ENCODE results near the gene MADCAM1.
A peak's percentile ranks its signal among the peaks of the same experiment; 100 is the strongest.

The MADCAM1 gene

DNA sequence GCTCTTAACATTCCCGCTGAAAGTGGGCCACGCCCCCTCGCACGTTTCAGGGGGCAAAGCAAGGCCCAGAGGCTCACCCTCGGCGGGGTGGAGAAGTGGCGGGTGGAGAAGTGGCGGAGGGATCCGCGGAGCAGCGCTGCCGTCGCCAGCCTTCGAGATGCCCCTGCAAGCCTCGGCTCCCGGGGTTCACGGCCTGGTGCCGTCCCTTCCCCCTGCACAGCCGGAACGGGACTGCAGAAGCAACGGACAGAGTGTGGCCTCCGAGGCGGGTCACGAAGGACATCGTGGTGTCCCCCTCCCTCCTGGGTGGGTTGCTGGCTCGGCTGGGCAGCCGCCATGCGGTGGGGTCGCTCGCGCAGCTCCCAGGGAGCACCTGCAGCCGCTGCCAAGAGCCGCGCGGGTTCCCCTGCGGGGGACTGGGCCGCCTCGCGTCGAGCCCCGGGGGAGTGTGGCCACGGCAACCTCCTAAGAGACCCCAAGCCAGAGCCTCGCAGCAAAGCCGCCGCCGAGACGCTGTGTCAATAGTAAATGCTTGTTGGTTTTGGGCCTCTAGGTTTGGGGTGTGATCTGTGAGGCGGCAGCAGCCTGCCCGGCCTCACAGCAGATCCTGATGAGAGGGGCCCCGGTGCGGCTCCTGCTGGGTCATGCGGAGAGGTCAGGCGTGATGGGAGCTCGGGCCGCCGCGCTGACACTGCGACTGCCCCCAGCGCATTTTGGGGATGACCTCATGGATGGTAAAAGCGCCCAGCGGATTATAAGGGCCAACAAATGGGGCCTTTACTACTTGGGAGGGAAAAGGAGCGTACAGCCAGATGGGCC lies 16.5 kb downstream of the MADCAM1 start:
- H3K27ac ChIP-seq (ENCODE audit: insufficient read depth in 1 of 2, low read depth in 1 of 2, low read length in 2 of 2, poor library complexity in 1 of 2, severe bottlenecking in 2 of 2): no peak overlapping the region

DNA sequence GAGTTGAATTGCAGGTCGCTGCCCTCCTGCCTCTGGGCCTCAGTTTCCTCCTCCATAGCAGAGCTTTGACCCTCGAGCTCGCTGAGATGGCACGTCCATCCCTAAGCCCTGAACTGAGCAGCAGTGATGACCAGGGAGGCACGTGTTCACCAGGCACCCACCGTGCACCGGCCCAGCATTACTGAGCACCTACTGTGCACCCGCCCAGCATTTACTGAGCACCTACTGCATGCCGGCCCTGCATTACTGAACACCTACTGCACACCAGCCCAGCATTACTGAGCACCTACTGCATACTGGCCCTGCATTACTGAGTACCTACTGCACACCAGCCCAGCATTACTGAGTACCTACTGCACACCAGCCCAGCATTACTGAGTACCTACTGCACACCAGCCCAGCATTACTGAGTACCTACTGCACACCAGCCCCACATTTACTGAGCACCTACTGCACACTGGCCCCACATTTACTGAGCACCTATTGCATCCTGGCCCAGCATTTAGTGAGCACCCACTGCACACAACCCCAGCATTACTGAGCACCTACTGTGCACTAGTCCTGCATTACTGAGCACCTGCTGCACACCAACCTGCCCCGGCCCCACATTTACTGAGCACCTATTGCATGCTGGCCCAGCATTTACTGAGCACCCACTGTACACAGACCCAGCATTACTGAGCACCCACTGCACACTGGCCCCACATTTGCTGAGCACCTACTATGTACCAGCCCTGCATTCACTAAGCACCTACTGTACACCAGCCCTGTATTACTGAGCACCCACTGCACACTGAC lies 17.3 kb downstream of the MADCAM1 start:
- H3K4me3 ChIP-seq (ENCODE audit: control insufficient read depth in 1 of 7, extremely low read depth in 1 of 7, insufficient read depth in 4 of 7, low read depth in 2 of 7, low read length in 6 of 7): no peak overlapping the region
- peaks cover 0 to 15% (median 11%) of the 10 kb centered on the region in 4 experiments for H3K36me3 ChIP-seq (ENCODE audit: control insufficient read depth in 4 of 4, insufficient read depth in 4 of 4, low read length in 3 of 4)
- WGBS (ENCODE audit: insufficient coverage): 98% methylated on average over 10 of the region's 10 CpGs
- CTCF ChIA-PET: no interaction called here
- peaks cover 0 to 20% (median 18%) of the 10 kb centered on the region in 4 experiments for H3K4me1 ChIP-seq (ENCODE audit: control extremely low read depth in 1 of 4, control insufficient read depth in 4 of 4, insufficient read depth in 4 of 4, low read length in 3 of 4)
- POLR2A ChIA-PET: no interaction called here
- H3K9me3 ChIP-seq (ENCODE audit: control extremely low read depth in 1 of 5, control insufficient read depth in 4 of 5, insufficient read depth in 2 of 5, low read depth in 1 of 5, low read length in 4 of 5): no peaks in the 10 kb centered on the region
- DNase-seq: no peak
- H3K27ac ChIP-seq (ENCODE audit: insufficient read depth in 1 of 2, low read depth in 1 of 2, low read length in 2 of 2, poor library complexity in 1 of 2, severe bottlenecking in 2 of 2): no peak overlapping the region
- no peaks in the 10 kb centered on the region for H3K27me3 ChIP-seq (replicated peaks in 2 of 5; ENCODE audit: control insufficient read depth in 4 of 5, insufficient read depth in 5 of 5, low read length in 4 of 5)

More for the DNA sequence above, 16.5 kb downstream of the MADCAM1 start:
- peak overlapping the region in 1 of 7 experiments; percentile 11 for H3K4me3 ChIP-seq (ENCODE audit: control insufficient read depth in 1 of 7, extremely low read depth in 1 of 7, insufficient read depth in 4 of 7, low read depth in 2 of 7, low read length in 6 of 7)
- H3K9me3 ChIP-seq (ENCODE audit: control extremely low read depth in 1 of 5, control insufficient read depth in 4 of 5, insufficient read depth in 2 of 5, low read depth in 1 of 5, low read length in 4 of 5): no peaks in the 10 kb centered on the region
- peaks cover 0 to 28% (median 26%) of the 10 kb centered on the region in 4 experiments for H3K4me1 ChIP-seq (ENCODE audit: control extremely low read depth in 1 of 4, control insufficient read depth in 4 of 4, insufficient read depth in 4 of 4, low read length in 3 of 4)
- DNase-seq: peak in 2 of 3 donors; percentile 33 to 51
- WGBS (ENCODE audit: insufficient coverage): 82% methylated on average over 43 of the region's 62 CpGs
- H3K36me3 ChIP-seq (ENCODE audit: control insufficient read depth in 4 of 4, insufficient read depth in 4 of 4, low read length in 3 of 4): peaks cover 0 to 15% (median 11%) of the 10 kb centered on the region in 4 experiments
- ChIA-PET POLR2A (no interaction called here), CTCF (interaction anchor here (4.3 kb wide), 1 partner anchor 18 kb away, joined by 56 read pairs; the partner anchor contains the start of gene CDC34)
- no peaks in the 10 kb centered on the region for H3K27me3 ChIP-seq (replicated peaks in 2 of 5; ENCODE audit: control insufficient read depth in 4 of 5, insufficient read depth in 5 of 5, low read length in 4 of 5)

DNA sequence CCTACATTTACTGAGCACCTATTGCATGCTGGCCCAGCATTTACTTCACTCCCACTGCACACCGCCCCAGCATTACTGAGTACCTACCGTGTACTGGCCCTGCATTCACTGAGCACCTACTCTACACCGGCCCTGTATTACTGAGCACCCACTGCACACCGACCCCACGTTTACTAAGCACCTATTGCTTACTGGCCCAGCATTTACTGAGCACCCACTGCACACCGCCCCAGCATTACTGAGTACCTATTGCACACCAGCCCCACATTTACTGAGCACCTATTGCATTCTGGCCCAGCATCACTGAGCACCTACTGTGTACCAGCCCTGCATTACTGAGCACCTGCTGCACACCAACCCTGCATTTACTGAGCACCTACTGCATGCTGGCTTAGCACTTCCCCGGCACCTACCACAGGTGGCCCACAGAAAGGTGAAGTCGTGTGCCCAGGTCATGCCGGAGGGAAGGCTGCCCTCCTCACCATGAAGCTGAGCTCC lies 17.9 kb downstream of the MADCAM1 start:
- ChIA-PET CTCF (no interaction called here), POLR2A (no interaction called here)
- DNase-seq: no peak
- H3K36me3 ChIP-seq (ENCODE audit: control insufficient read depth in 4 of 4, insufficient read depth in 4 of 4, low read length in 3 of 4): peaks cover 0 to 13% (median 8%) of the 10 kb centered on the region in 4 experiments
- H3K4me3 ChIP-seq (ENCODE audit: control insufficient read depth in 1 of 7, extremely low read depth in 1 of 7, insufficient read depth in 4 of 7, low read depth in 2 of 7, low read length in 6 of 7): no peak overlapping the region
- H3K27me3 ChIP-seq (replicated peaks in 2 of 5; ENCODE audit: control insufficient read depth in 4 of 5, insufficient read depth in 5 of 5, low read length in 4 of 5): peaks cover 0 to under 1% (median 0%) of the 10 kb centered on the region in 5 experiments
- peaks cover 0 to 22% (median 19%) of the 10 kb centered on the region in 4 experiments for H3K4me1 ChIP-seq (ENCODE audit: control extremely low read depth in 1 of 4, control insufficient read depth in 4 of 4, insufficient read depth in 4 of 4, low read length in 3 of 4)
- H3K27ac ChIP-seq (ENCODE audit: insufficient read depth in 1 of 2, low read depth in 1 of 2, low read length in 2 of 2, poor library complexity in 1 of 2, severe bottlenecking in 2 of 2): no peak overlapping the region
- WGBS (ENCODE audit: insufficient coverage): 96% methylated on average over 8 of the region's 9 CpGs
- no peaks in the 10 kb centered on the region for H3K9me3 ChIP-seq (ENCODE audit: control extremely low read depth in 1 of 5, control insufficient read depth in 4 of 5, insufficient read depth in 2 of 5, low read depth in 1 of 5, low read length in 4 of 5)

DNA sequence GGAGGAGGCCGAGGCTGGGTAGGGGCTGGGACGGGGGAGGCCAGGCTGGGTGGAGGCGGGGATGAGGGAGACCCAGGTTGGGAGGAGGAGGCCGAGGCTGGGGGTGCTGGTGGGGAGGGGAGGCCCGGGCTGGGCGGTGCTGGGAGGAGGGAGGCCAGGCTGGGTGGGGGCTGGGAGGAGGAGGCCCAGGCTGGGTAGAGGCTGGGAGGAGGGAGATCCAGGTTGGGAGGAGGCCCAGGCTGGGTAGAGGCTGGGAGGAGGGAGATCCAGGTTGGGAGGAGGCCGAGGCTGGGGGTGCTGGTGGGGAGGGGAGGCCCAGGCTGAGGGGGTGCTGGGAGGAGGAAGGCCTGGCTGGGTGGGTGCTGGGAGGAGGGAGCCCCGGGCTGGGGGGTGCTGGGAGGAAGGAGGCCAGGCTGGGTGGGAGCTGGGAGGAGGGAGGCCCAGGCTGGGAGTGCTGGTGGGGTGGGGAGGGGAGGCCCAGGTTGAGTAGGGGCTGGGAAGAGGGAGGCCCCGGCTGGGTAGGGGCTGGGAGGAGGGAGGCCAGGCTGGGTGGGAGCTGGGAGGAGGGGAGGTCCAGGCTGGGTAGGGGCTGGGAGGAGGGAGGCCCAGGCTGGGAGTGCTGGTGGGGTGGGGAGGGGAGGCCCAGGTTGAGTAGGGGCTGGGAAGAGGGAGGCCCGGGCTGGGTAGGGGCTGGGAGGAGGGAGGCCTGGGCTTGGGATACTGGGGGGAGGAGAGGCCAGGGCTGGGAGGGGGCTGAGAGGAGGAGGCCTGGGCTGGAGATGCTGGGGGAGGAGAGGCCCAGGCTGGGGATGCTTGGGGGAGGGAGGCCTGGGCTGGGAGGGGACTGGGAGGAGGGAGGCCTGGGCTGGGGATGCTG lies 21.7 kb downstream of the MADCAM1 start:
- no peak for DNase-seq
- ChIA-PET CTCF (interaction anchor here (1.0 kb wide), 1 partner anchor 13 kb away, joined by 3 read pairs; no protein-coding TSS in a partner anchor), POLR2A (no interaction called here)
- Histone ChIP-seq H3K36me3 (ENCODE audit: control insufficient read depth in 4 of 4, insufficient read depth in 4 of 4, low read length in 3 of 4) (peaks cover 0 to 11% (median 2%) of the 10 kb centered on the region in 4 experiments), H3K27ac (ENCODE audit: insufficient read depth in 1 of 2, low read depth in 1 of 2, low read length in 2 of 2, poor library complexity in 1 of 2, severe bottlenecking in 2 of 2) (no peak overlapping the region), H3K27me3 (replicated peaks in 2 of 5; ENCODE audit: control insufficient read depth in 4 of 5, insufficient read depth in 5 of 5, low read length in 4 of 5) (peaks cover 0 to 3% (median 0%) of the 10 kb centered on the region in 5 experiments), H3K4me1 (ENCODE audit: control extremely low read depth in 1 of 4, control insufficient read depth in 4 of 4, insufficient read depth in 4 of 4, low read length in 3 of 4) (peaks cover 0 to 7% (median 2%) of the 10 kb centered on the region in 4 experiments), H3K4me3 (ENCODE audit: control insufficient read depth in 1 of 7, extremely low read depth in 1 of 7, insufficient read depth in 4 of 7, low read depth in 2 of 7, low read length in 6 of 7) (no peak overlapping the region), H3K9me3 (ENCODE audit: control extremely low read depth in 1 of 5, control insufficient read depth in 4 of 5, insufficient read depth in 2 of 5, low read depth in 1 of 5, low read length in 4 of 5) (peaks cover 0 to 13% (median 8%) of the 10 kb centered on the region in 5 experiments)
- WGBS (ENCODE audit: insufficient coverage): 42% methylated on average over 5 of the region's 10 CpGs

DNA sequence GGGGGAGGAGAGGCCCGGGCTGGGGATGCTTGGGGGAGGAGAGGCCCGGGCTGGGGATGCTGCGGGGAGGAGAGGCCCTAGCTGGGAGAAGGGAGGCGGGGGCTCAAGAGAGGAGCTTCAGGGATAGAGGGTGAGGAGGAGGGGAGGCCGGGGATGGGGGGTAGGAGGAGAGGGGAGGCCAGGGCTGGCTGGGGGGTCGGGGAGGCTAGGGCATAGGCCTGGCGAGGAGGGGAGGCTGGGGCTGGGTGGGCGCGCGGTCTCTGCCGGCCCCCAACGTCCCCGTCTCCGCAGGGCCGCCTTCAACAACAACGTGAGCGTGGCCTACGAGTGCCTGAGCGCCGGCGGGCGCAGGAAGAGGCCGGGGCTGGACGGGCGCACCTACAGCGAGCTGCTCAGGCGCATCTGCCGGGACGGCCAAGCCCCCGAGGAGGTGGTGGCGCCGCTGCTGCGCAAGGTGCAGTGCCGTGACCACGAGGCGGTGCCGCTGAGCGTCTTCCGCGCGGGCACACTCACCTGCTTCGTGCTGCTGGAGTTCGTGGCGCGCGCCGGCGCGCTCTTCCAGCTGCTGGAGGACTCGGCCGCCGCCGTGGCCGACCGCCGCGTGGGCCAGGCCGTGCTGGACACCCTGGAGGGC lies 22.4 kb downstream of the MADCAM1 start:
- Histone ChIP-seq H3K4me3 (ENCODE audit: control insufficient read depth in 1 of 7, extremely low read depth in 1 of 7, insufficient read depth in 4 of 7, low read depth in 2 of 7, low read length in 6 of 7) (peak overlapping the region in 2 of 7 experiments; percentile 28 to 43), H3K36me3 (ENCODE audit: control insufficient read depth in 4 of 4, insufficient read depth in 4 of 4, low read length in 3 of 4) (peaks cover 0 to 10% (median 2%) of the 10 kb centered on the region in 4 experiments), H3K4me1 (ENCODE audit: control extremely low read depth in 1 of 4, control insufficient read depth in 4 of 4, insufficient read depth in 4 of 4, low read length in 3 of 4) (peaks cover 0 to 7% (median 2%) of the 10 kb centered on the region in 4 experiments), H3K27me3 (replicated peaks in 2 of 5; ENCODE audit: control insufficient read depth in 4 of 5, insufficient read depth in 5 of 5, low read length in 4 of 5) (peaks cover 0 to 3% (median 0%) of the 10 kb centered on the region in 5 experiments), H3K9me3 (ENCODE audit: control extremely low read depth in 1 of 5, control insufficient read depth in 4 of 5, insufficient read depth in 2 of 5, low read depth in 1 of 5, low read length in 4 of 5) (peaks cover 0 to 13% (median 8%) of the 10 kb centered on the region in 5 experiments), H3K27ac (ENCODE audit: insufficient read depth in 1 of 2, low read depth in 1 of 2, low read length in 2 of 2, poor library complexity in 1 of 2, severe bottlenecking in 2 of 2) (no peak overlapping the region)
- DNase-seq: peak in 2 of 3 donors; percentile 48 to 51
- CTCF ChIA-PET: interaction anchor here (0.7 to 1.0 kb wide), 2 partner anchors 12 to 67 kb away, joined by 3 read pairs; no protein-coding TSS in a partner anchor
- POLR2A ChIA-PET: no interaction called here
- 34% methylated on average over 52 of the region's 58 CpGs for WGBS (ENCODE audit: insufficient coverage)

DNA sequence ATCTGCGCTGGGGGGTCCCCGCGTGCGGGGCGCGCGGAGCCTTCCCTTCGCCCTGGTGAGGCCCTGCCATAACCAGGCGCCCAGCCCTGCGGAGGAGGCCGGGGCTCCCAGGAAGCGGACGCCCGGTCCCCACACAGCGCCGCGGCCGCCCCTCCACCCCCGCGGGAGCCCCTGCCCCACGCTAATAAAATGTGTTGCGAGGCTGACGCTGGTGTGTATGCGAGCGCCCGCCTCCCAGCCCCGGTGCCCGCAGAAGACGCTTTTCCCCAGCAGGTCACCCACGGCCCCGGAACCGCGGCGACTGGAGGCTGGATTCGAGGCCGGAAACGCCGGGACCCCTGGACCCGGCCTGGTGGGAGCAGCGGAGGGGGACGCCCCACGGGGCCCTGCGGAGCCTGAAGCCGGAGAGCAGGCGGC lies 23.2 kb downstream of the MADCAM1 start:
- ChIA-PET CTCF (interaction anchor here (0.7 to 1.0 kb wide), 3 partner anchors 9 to 67 kb away, joined by 3 to 5 read pairs (median 3); no protein-coding TSS in a partner anchor), POLR2A (no interaction called here)

More for the DNA sequence above, 23.2 kb downstream of the MADCAM1 start:
- Histone ChIP-seq H3K4me1 (ENCODE audit: control extremely low read depth in 1 of 4, control insufficient read depth in 4 of 4, insufficient read depth in 4 of 4, low read length in 3 of 4) (peaks cover 0 to 7% (median 2%) of the 10 kb centered on the region in 4 experiments), H3K9me3 (ENCODE audit: control extremely low read depth in 1 of 5, control insufficient read depth in 4 of 5, insufficient read depth in 2 of 5, low read depth in 1 of 5, low read length in 4 of 5) (peaks cover 0 to 13% (median 8%) of the 10 kb centered on the region in 5 experiments), H3K27ac (ENCODE audit: insufficient read depth in 1 of 2, low read depth in 1 of 2, low read length in 2 of 2, poor library complexity in 1 of 2, severe bottlenecking in 2 of 2) (no peak overlapping the region), H3K4me3 (ENCODE audit: control insufficient read depth in 1 of 7, extremely low read depth in 1 of 7, insufficient read depth in 4 of 7, low read depth in 2 of 7, low read length in 6 of 7) (peak overlapping the region in 1 of 7 experiments; percentile 43), H3K36me3 (ENCODE audit: control insufficient read depth in 4 of 4, insufficient read depth in 4 of 4, low read length in 3 of 4) (peaks cover 0 to 3% (median 0%) of the 10 kb centered on the region in 4 experiments), H3K27me3 (replicated peaks in 2 of 5; ENCODE audit: control insufficient read depth in 4 of 5, insufficient read depth in 5 of 5, low read length in 4 of 5) (peaks cover 0 to 3% (median 0%) of the 10 kb centered on the region in 5 experiments)
- WGBS (ENCODE audit: insufficient coverage): 94% methylated on average over 40 of the region's 45 CpGs
- DNase-seq: no peak
